Fibroblast of pulmonary artery (primary cell): Measurements from ENCODE around the gene RSRC1.

Experiments
- DNase-seq: peaks from one replicate; pipeline ENCODE4 v3.0.0-alpha.2; 2010; ENCODE audit warnings: low read depth
- H3K4me3 ChIP-seq: replicated peaks from 2 replicates; pipeline ENCODE4 v1.5.1; 2011; ENCODE audit warnings: low read depth, mild to moderate bottlenecking, control low read depth, low read length, moderate library complexity
- CTCF ChIP-seq: IDR thresholded peaks from 2 replicates; pipeline ENCODE4 v1.5.1; 2011; ENCODE audit warnings: mild to moderate bottlenecking, control low read depth, low read length, inconsistent platforms; ENCODE audit errors: missing control alignments

RSRC1 gene

GRCh38 chr3:158260392-158260791 is 150.5 kb downstream of the RSRC1 start:
- H3K4me3 ChIP-seq, result no peak overlapping the region
- no peak for TF ChIP-seq CTCF
- DNase-seq, result no peak

DNA sequence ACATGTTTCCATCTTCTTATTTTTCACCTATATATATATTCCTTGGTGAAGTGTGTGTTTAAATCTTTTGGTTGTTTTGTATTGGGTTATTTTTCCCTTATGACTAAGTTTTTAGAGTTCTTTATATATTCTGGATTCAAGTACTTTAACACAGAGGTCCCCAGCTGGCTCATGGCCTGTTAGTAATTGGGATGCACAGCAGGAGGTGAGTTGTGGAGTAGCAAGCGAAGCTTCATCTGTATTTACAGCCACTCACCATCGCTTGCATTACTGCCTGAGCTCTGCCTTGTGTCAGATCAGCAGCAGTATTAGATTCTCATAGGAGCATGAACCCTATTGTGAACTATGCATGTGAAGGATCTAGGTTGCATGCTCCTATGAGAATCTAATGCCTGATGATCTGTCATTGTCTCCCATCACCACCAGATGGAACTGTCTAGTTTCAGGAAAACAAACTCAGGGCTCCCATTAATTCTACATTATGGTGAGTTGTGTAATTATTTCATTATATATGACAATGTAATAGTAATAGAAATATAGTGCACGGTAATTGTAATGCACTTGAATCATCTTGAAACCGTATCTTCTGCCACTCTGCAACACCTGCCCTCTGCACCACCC is 151.6 kb downstream of the RSRC1 start:
- DNase-seq, result peak; percentile 21
- peak; percentile 11 for TF ChIP-seq CTCF
- no peak overlapping the region for H3K4me3 ChIP-seq

DNA sequence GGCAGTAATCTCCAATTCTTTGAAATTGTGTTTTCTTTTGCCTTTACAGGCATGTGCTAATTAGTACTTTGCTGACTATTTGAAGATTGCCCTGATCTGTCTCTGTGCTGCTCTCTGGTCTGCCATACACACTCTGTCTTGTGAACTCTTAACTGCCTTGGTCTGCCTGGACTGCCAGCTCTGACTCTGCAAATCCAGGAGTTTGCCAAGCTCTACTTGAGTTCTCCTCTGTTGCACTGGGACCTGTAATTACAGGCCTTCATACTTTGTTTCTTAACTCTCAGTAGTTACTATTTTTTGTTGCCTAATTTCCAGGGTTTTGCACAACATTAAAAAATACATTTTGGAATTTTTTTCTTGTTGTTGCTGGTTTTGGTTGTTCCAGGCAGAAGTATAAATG is 155.0 kb downstream of the RSRC1 start:
- no peak for DNase-seq
- H3K4me3 ChIP-seq, result no peak overlapping the region
- TF ChIP-seq CTCF, result no peak

DNA sequence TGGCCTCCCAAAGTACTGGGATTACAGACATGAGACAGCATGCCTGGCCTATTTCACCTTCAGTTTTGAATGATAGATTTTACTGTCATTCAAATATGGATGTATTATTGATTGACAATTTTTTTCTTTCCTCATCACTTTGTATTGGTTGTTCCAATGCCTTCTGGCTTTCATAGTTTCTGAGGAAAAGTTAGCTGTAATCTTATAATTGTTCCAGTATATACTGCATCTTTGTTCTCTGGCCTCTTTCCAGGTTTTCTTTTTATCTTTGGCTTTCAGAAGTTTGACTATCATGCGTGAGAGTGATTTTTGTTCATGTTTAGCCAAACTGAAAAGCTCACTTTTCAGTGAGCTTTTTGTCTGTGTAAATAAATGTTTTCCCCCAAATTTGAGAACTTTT is 157.1 kb downstream of the RSRC1 start:
- H3K4me3 ChIP-seq, result no peak overlapping the region
- no peak for TF ChIP-seq CTCF
- no peak for DNase-seq

DNA sequence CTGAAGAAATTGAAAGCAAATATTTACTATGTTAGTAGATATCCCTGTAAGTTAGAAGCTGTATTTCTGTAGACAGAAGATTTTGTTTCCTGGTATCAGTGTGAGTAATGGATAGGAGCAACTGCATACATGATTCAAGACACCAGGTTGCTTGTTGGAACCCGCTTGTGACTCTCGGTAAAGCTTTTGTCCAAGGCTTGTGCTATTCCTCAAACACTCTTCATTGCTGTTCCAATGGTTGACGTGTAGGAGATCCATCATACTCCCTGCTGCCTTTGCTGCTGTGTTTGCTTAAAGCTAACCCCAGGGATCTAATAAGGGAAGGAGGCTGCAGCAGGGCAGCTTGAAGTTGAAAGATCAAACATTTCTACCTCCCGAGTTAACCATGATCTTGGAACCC is 160.1 kb downstream of the RSRC1 start:
- DNase-seq, result no peak
- no peak for TF ChIP-seq CTCF
- H3K4me3 ChIP-seq, result no peak overlapping the region

DNA sequence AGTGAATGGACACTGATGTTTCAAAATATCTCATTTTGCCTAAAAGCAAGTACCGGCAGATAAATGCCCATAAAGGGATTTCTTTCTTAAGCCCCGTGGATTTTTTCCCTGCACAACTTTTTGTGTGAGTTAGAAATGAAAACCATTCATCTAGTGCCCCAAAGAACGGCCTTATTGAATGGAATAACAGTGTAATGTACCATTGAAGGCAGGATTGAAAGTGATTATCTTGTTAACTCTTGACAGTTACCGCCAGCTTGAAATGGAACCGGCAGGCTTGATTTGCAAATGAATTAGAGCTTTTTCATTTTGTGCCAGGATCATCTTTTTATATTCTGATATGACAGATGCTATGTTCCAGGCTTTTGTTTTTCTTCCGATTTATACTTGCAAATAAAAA is 162.2 kb downstream of the RSRC1 start:
- TF ChIP-seq CTCF, result no peak
- DNase-seq, result no peak
- H3K4me3 ChIP-seq, result no peak overlapping the region

GRCh38 chr3:158273656-158274055 is 163.8 kb downstream of the RSRC1 start:
- H3K4me3 ChIP-seq, result no peak overlapping the region
- no peak for DNase-seq
- no peak for TF ChIP-seq CTCF
